PC-3 (cell line): ENCODE measurements around the gene ANKS4B. TPM values are rescaled to one million over a fixed set of nuclear protein-coding genes. Genes with fewer than 3 reads are reported as not detected.

Experiments used
- total RNA-seq: library from RNA; depleted of rRNA; stranded (reverse); fragments of >200 nt; gene quantifications from 2 replicates; pipeline ENCODE4 v1.2.3, GENCODE V29; 2014; rRNA removed

The ANKS4B gene
- total RNA-seq, 1 experiment from 2014 or later: not detected

Other genes with a start within 250 kb of the ANKS4B start
- under 0.01 and 0.11 TPM in 2 replicates for gene DNAH3, start 82.9 kb upstream of the ANKS4B start, total RNA-seq
- gene LDAF1, start 75.0 kb upstream of the ANKS4B start, total RNA-seq: 3.6 and 11.5 TPM in 2 replicates
- not detected in 2 replicates for gene ZP2, start 22.1 kb upstream of the ANKS4B start, total RNA-seq
- not detected in 2 replicates for gene CRYM, start 44.6 kb downstream of the ANKS4B start, total RNA-seq